PFSK-1 (cell line): ENCODE data around the gene COX14.

Source experiments
- FOXP2 ChIP-seq: optimal IDR thresholded peaks from 2 replicates; pipeline ENCODE3; 2011; ENCODE audit warnings: borderline replicate concordance, control low read depth, inconsistent platforms; ENCODE audit not compliant: insufficient read depth; ENCODE audit errors: extremely low read length, extremely low read depth
- POLR2AphosphoS5 ChIP-seq: IDR thresholded peaks from 2 replicates; pipeline ENCODE4 v1.6.1; 2012; ENCODE audit warnings: low read depth, mild to moderate bottlenecking, control low read depth, low read length, moderate library complexity
- REST ChIP-seq, 2 experiments: IDR thresholded peaks; 2 replicates each; pipeline versions ENCODE4 v1.6.1 to v1.8.0; 2011 to 2012; ENCODE audit warnings: low read depth in 2 of 2, low read length in 2 of 2, control low read depth in 1 of 2, inconsistent platforms in 1 of 2, mild to moderate bottlenecking in 1 of 2, moderate library complexity in 1 of 2; ENCODE audit not compliant: insufficient read depth in 1 of 2
- SIN3A ChIP-seq: IDR thresholded peaks from 2 replicates; pipeline ENCODE4 v1.6.1; 2012; ENCODE audit warnings: mild to moderate bottlenecking, low read length, moderate library complexity, borderline replicate concordance; ENCODE audit not compliant: insufficient read depth
- TAF1 ChIP-seq: IDR thresholded peaks from 2 replicates; pipeline ENCODE4 v1.6.1; 2012; ENCODE audit warnings: low read length, control low read depth, borderline replicate concordance; ENCODE audit not compliant: insufficient read depth

Gene COX14

GRCh38 chr12:50132505-50133135, 20.6 kb downstream of the COX14 start:
- TF ChIP-seq POLR2AphosphoS5 = no peak
- TF ChIP-seq FOXP2 = no peak
- TF ChIP-seq TAF1 = no peak
- no peak for TF ChIP-seq SIN3A
- no peak for TF ChIP-seq REST (IDR thresholded peaks at IDR 0.05; ENCODE audit: insufficient read depth in 1 of 2, low read depth in 2 of 2, low read length in 2 of 2)

GRCh38 chr12:50142993-50143392, 31.0 kb downstream of the COX14 start:
- no peak for TF ChIP-seq POLR2AphosphoS5
- no peak for TF ChIP-seq SIN3A
- no peak for TF ChIP-seq REST (IDR thresholded peaks at IDR 0.05; ENCODE audit: insufficient read depth in 1 of 2, low read depth in 2 of 2, low read length in 2 of 2)
- no peak for TF ChIP-seq TAF1
- no peak for TF ChIP-seq FOXP2

GRCh38 chr12:50145439-50145838, 33.4 kb downstream of the COX14 start:
- TF ChIP-seq REST (IDR thresholded peaks at IDR 0.05; ENCODE audit: insufficient read depth in 1 of 2, low read depth in 2 of 2, low read length in 2 of 2) = no peak
- no peak for TF ChIP-seq FOXP2
- no peak for TF ChIP-seq TAF1
- TF ChIP-seq SIN3A = no peak
- TF ChIP-seq POLR2AphosphoS5 = no peak

- TF ChIP-seq POLR2AphosphoS5 (no peak), SIN3A (no peak), REST (IDR thresholded peaks at IDR 0.05; ENCODE audit: insufficient read depth in 1 of 2, low read depth in 2 of 2, low read length in 2 of 2) (no peak), FOXP2 (no peak), TAF1 (no peak)
Observed at GRCh38 chr12:50147281-50147680, 35.2 kb downstream of the COX14 start.
